WTC11 (cell line): ENCODE measurements around the gene FAM25A. TPM values are rescaled to one million over a fixed set of nuclear protein-coding genes. Genes with fewer than 3 reads are reported as not detected.

Source experiments
- ATAC-seq: fragments of 200-7000 bp; cut with Tn5 transposase; 2 replicates; pipeline ENCODE4 v1.10.0; 2021; ENCODE audit warnings: mild to moderate bottlenecking, moderate library complexity
- CTCF ChIA-PET: fragments of 300-600 bp; sonication (Branson Sonifier 250); formaldehyde crosslinking; loops from one replicate; lab custom pipeline; 2021; ENCODE audit warnings: antibody characterized with exemption; lab: Charles Lee
- POLR2A ChIA-PET: fragments of 350-600 bp; sonication (Branson Sonifier 250); formaldehyde crosslinking; loops from one replicate; lab custom pipeline; 2021; ENCODE audit warnings: antibody characterized with exemption; lab: Charles Lee
- DNase-seq: peaks from one replicate; pipeline ENCODE4 v3.0.0; 2021; ENCODE audit warnings: low spot score
- H3K27ac Mint-ChIP-seq: 2 replicates; pipeline ENCODE4 v1.8.0; 2021; ENCODE audit warnings: mixed read lengths
- H3K27me3 Mint-ChIP-seq: 2 replicates; pipeline ENCODE4 v1.8.0; 2021; ENCODE audit warnings: low read depth, mild to moderate bottlenecking, moderate library complexity, mixed read lengths
- H3K36me3 Mint-ChIP-seq: 2 replicates; pipeline ENCODE4 v1.8.0; 2021; ENCODE audit warnings: mixed read lengths
- H3K4me1 Mint-ChIP-seq: 2 replicates; pipeline ENCODE4 v1.8.0; 2022; ENCODE audit warnings: mixed read lengths
- H3K4me3 Mint-ChIP-seq: 2 replicates; pipeline ENCODE4 v1.8.0; 2021; ENCODE audit warnings: mild to moderate bottlenecking, moderate library complexity, mixed read lengths
- H3K9me3 Mint-ChIP-seq: 2 replicates; pipeline ENCODE4 v1.8.0; 2021; ENCODE audit warnings: mixed read lengths
- CTCF ChIP-seq: fragments of 200-600 bp; IDR thresholded peaks from 2 replicates; pipeline ENCODE4 v1.8.0; 2022; ENCODE audit warnings: antibody characterized with exemption
- FOXJ3 ChIP-seq: sonication (generic); formaldehyde crosslinking; IDR thresholded peaks from 2 replicates; pipeline ENCODE4 v1.9.0; 2021; ENCODE audit warnings: missing genetic modification reagents, mild to moderate bottlenecking, borderline replicate concordance
- HMGA2 ChIP-seq: fragments of 250-450 bp; sonication (Bioruptor Pico); IDR thresholded peaks from 2 replicates; pipeline ENCODE4 v1.4.0; 2021; ENCODE audit warnings: mild to moderate bottlenecking, moderate library complexity
- JAZF1 ChIP-seq: fragments of 250-450 bp; sonication (Bioruptor Pico); IDR thresholded peaks from 2 replicates; pipeline ENCODE4 v1.9.0; 2021; ENCODE audit warnings: moderate library complexity, mild to moderate bottlenecking, inconsistent platforms
- JUN ChIP-seq: sonication (generic); formaldehyde crosslinking; IDR thresholded peaks from 2 replicates; pipeline ENCODE4 v1.8.0; 2023; ENCODE audit warnings: mild to moderate bottlenecking, missing genetic modification reagents
- KAT7 ChIP-seq: sonication (generic); formaldehyde crosslinking; IDR thresholded peaks from 2 replicates; pipeline ENCODE4 v1.8.1; 2023; ENCODE audit warnings: missing genetic modification reagents, mild to moderate bottlenecking, borderline replicate concordance
- MXD4 ChIP-seq: fragments of 250-450 bp; sonication (Bioruptor Pico); IDR thresholded peaks from 2 replicates; pipeline ENCODE4 v1.8.0; 2021; ENCODE audit warnings: mild to moderate bottlenecking, moderate library complexity, borderline replicate concordance
- PRDM15 ChIP-seq: sonication (generic); formaldehyde crosslinking; IDR thresholded peaks from 2 replicates; pipeline ENCODE4 v1.8.0; 2022; ENCODE audit warnings: missing genetic modification reagents
- PRRX2 ChIP-seq: fragments of 250-450 bp; sonication (Bioruptor Pico); IDR thresholded peaks from 2 replicates; pipeline ENCODE4 v1.8.0; 2021; ENCODE audit warnings: mild to moderate bottlenecking
- RELA ChIP-seq: sonication (generic); formaldehyde crosslinking; IDR thresholded peaks from 2 replicates; pipeline ENCODE4 v1.8.1; 2022; ENCODE audit warnings: missing genetic modification reagents, mild to moderate bottlenecking, borderline replicate concordance
- SMAD3 ChIP-seq: sonication (generic); formaldehyde crosslinking; IDR thresholded peaks from 2 replicates; pipeline ENCODE4 v1.8.0; 2022; ENCODE audit warnings: missing genetic modification reagents, mild to moderate bottlenecking, borderline replicate concordance
- SP1 ChIP-seq: sonication (generic); formaldehyde crosslinking; conservative IDR thresholded peaks from 2 replicates; pipeline ENCODE4 v1.8.1; 2022; ENCODE audit warnings: missing genetic modification reagents
- TCF7 ChIP-seq: sonication (generic); formaldehyde crosslinking; IDR thresholded peaks from 2 replicates; pipeline ENCODE4 v1.8.0; 2022; ENCODE audit warnings: mild to moderate bottlenecking, low read depth, missing genetic modification reagents, moderate library complexity
- ZNF423 ChIP-seq: fragments of 250-450 bp; sonication (Bioruptor Pico); IDR thresholded peaks from 2 replicates; pipeline ENCODE4 v2.1.2; 2022; ENCODE audit warnings: mild to moderate bottlenecking, moderate library complexity
- total RNA-seq: library from RNA; stranded (reverse); gene quantifications from 3 replicates; pipeline ENCODE4 v1.2.3, GENCODE V29; 2021
- TF ChIP-seq, protein P1 (sequence below): sonication (generic); formaldehyde crosslinking; IDR thresholded peaks from 2 replicates; pipeline ENCODE4 v1.8.1; 2022; ENCODE audit warnings: low read depth, mild to moderate bottlenecking, moderate library complexity, missing genetic modification reagents, borderline replicate concordance
- TF ChIP-seq, protein P2 (sequence below): sonication (generic); formaldehyde crosslinking; IDR thresholded peaks from 2 replicates; pipeline ENCODE4 v1.8.1; 2023; ENCODE audit warnings: mild to moderate bottlenecking, missing genetic modification reagents, moderate library complexity
- TF ChIP-seq, protein P3 (sequence below): fragments of 250-450 bp; sonication (Bioruptor Pico); IDR thresholded peaks from 2 replicates; pipeline ENCODE4 v1.9.0; 2021; ENCODE audit warnings: mild to moderate bottlenecking
- TF ChIP-seq, protein P4 (sequence below): fragments of 250-450 bp; sonication (Bioruptor Pico); IDR thresholded peaks from 2 replicates; pipeline ENCODE4 v1.9.0; 2021; ENCODE audit warnings: moderate library complexity, mild to moderate bottlenecking, inconsistent platforms, borderline replicate concordance
- TF ChIP-seq, protein P5 (sequence below): sonication (generic); formaldehyde crosslinking; conservative IDR thresholded peaks from 2 replicates; pipeline ENCODE4 v1.8.1; 2022; ENCODE audit warnings: mild to moderate bottlenecking, missing genetic modification reagents

Gene FAM25A
- total RNA-seq, 1 experiment from 2014 or later = not detected

- TF ChIP-seq RELA (CRISPR knock-in tag) = no peak
- no peak for TF ChIP-seq PRRX2
- no peak for TF ChIP-seq KAT7 (CRISPR knock-in tag)
These were observed 46.1 kb downstream of the FAM25A start (continued) for GRCh38 chr10:87066178-87066577.

GRCh38 chr10:87066865-87067264 lies 46.8 kb downstream of the FAM25A start:
- ChIA-PET POLR2A (no interaction called here), CTCF (no interaction called here)
- Mint-ChIP-seq H3K4me3 (no peak overlapping the region), H3K27me3 (no peaks in the 10 kb centered on the region), H3K27ac (no peak overlapping the region), H3K36me3 (peaks cover 47% of the 10 kb centered on the region), H3K4me1 (no peaks in the 10 kb centered on the region), H3K9me3 (no peaks in the 10 kb centered on the region)
- ATAC-seq (no peak), DNase-seq (no peak)
- TF ChIP-seq, protein P1, sequence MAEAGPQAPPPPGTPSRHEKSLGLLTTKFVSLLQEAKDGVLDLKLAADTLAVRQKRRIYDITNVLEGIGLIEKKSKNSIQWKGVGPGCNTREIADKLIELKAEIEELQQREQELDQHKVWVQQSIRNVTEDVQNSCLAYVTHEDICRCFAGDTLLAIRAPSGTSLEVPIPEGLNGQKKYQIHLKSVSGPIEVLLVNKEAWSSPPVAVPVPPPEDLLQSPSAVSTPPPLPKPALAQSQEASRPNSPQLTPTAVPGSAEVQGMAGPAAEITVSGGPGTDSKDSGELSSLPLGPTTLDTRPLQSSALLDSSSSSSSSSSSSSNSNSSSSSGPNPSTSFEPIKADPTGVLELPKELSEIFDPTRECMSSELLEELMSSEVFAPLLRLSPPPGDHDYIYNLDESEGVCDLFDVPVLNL = no peak
- TF ChIP-seq, protein P2, sequence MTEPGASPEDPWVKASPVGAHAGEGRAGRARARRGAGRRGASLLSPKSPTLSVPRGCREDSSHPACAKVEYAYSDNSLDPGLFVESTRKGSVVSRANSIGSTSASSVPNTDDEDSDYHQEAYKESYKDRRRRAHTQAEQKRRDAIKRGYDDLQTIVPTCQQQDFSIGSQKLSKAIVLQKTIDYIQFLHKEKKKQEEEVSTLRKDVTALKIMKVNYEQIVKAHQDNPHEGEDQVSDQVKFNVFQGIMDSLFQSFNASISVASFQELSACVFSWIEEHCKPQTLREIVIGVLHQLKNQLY (CRISPR knock-in tag) = no peak
- TF ChIP-seq, protein P3, sequence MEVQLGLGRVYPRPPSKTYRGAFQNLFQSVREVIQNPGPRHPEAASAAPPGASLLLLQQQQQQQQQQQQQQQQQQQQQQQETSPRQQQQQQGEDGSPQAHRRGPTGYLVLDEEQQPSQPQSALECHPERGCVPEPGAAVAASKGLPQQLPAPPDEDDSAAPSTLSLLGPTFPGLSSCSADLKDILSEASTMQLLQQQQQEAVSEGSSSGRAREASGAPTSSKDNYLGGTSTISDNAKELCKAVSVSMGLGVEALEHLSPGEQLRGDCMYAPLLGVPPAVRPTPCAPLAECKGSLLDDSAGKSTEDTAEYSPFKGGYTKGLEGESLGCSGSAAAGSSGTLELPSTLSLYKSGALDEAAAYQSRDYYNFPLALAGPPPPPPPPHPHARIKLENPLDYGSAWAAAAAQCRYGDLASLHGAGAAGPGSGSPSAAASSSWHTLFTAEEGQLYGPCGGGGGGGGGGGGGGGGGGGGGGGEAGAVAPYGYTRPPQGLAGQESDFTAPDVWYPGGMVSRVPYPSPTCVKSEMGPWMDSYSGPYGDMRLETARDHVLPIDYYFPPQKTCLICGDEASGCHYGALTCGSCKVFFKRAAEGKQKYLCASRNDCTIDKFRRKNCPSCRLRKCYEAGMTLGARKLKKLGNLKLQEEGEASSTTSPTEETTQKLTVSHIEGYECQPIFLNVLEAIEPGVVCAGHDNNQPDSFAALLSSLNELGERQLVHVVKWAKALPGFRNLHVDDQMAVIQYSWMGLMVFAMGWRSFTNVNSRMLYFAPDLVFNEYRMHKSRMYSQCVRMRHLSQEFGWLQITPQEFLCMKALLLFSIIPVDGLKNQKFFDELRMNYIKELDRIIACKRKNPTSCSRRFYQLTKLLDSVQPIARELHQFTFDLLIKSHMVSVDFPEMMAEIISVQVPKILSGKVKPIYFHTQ (CRISPR knock-in tag) = no peak
- TF ChIP-seq HMGA2 (CRISPR knock-in tag) = no peak
- TF ChIP-seq KAT7 (CRISPR knock-in tag) = no peak
- TF ChIP-seq, protein P4, sequence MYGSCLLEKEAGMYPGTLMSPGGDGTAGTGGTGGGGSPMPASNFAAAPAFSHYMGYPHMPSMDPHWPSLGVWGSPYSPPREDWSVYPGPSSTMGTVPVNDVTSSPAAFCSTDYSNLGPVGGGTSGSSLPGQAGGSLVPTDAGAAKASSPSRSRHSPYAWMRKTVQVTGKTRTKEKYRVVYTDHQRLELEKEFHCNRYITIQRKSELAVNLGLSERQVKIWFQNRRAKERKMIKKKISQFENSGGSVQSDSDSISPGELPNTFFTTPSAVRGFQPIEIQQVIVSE (CRISPR knock-in tag) = no peak
- TF ChIP-seq ZNF423 (CRISPR knock-in tag) = no peak
- TF ChIP-seq SMAD3 (CRISPR knock-in tag) = no peak
- TF ChIP-seq, protein P5, sequence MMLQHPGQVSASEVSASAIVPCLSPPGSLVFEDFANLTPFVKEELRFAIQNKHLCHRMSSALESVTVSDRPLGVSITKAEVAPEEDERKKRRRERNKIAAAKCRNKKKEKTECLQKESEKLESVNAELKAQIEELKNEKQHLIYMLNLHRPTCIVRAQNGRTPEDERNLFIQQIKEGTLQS (CRISPR knock-in tag) = no peak
- TF ChIP-seq JUN (CRISPR knock-in tag) = no peak
- TF ChIP-seq SP1 (CRISPR knock-in tag) = no peak
- no peak for TF ChIP-seq TCF7 (CRISPR knock-in tag)
- no peak for TF ChIP-seq PRDM15 (CRISPR knock-in tag)
- no peak for TF ChIP-seq FOXJ3 (CRISPR knock-in tag)
- no peak for TF ChIP-seq JAZF1 (CRISPR knock-in tag)
- no peak for TF ChIP-seq MXD4 (CRISPR knock-in tag)
- no peak for TF ChIP-seq CTCF
